ENCODE data around the gene EXOSC10.

- TF ChIP-seq, protein P1, sequence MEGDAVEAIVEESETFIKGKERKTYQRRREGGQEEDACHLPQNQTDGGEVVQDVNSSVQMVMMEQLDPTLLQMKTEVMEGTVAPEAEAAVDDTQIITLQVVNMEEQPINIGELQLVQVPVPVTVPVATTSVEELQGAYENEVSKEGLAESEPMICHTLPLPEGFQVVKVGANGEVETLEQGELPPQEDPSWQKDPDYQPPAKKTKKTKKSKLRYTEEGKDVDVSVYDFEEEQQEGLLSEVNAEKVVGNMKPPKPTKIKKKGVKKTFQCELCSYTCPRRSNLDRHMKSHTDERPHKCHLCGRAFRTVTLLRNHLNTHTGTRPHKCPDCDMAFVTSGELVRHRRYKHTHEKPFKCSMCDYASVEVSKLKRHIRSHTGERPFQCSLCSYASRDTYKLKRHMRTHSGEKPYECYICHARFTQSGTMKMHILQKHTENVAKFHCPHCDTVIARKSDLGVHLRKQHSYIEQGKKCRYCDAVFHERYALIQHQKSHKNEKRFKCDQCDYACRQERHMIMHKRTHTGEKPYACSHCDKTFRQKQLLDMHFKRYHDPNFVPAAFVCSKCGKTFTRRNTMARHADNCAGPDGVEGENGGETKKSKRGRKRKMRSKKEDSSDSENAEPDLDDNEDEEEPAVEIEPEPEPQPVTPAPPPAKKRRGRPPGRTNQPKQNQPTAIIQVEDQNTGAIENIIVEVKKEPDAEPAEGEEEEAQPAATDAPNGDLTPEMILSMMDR (IDR thresholded peaks at IDR 0.05): no peak
- TF ChIP-seq, protein P2, sequence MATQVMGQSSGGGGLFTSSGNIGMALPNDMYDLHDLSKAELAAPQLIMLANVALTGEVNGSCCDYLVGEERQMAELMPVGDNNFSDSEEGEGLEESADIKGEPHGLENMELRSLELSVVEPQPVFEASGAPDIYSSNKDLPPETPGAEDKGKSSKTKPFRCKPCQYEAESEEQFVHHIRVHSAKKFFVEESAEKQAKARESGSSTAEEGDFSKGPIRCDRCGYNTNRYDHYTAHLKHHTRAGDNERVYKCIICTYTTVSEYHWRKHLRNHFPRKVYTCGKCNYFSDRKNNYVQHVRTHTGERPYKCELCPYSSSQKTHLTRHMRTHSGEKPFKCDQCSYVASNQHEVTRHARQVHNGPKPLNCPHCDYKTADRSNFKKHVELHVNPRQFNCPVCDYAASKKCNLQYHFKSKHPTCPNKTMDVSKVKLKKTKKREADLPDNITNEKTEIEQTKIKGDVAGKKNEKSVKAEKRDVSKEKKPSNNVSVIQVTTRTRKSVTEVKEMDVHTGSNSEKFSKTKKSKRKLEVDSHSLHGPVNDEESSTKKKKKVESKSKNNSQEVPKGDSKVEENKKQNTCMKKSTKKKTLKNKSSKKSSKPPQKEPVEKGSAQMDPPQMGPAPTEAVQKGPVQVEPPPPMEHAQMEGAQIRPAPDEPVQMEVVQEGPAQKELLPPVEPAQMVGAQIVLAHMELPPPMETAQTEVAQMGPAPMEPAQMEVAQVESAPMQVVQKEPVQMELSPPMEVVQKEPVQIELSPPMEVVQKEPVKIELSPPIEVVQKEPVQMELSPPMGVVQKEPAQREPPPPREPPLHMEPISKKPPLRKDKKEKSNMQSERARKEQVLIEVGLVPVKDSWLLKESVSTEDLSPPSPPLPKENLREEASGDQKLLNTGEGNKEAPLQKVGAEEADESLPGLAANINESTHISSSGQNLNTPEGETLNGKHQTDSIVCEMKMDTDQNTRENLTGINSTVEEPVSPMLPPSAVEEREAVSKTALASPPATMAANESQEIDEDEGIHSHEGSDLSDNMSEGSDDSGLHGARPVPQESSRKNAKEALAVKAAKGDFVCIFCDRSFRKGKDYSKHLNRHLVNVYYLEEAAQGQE (IDR thresholded peaks at IDR 0.05; ENCODE audit: low read depth, low read length): no peak
- TF ChIP-seq POLR2AphosphoS5 (IDR thresholded peaks at IDR 0.05; ENCODE audit: low read depth, low read length): no peak
- TF ChIP-seq, protein P3, sequence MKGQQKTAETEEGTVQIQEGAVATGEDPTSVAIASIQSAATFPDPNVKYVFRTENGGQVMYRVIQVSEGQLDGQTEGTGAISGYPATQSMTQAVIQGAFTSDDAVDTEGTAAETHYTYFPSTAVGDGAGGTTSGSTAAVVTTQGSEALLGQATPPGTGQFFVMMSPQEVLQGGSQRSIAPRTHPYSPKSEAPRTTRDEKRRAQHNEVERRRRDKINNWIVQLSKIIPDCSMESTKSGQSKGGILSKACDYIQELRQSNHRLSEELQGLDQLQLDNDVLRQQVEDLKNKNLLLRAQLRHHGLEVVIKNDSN (IDR thresholded peaks at IDR 0.05; ENCODE audit: borderline replicate concordance, low read depth): no peak
- TF ChIP-seq IRF3 (IDR thresholded peaks at IDR 0.05; ENCODE audit: low read depth, low read length): no peak
- no peak for TF ChIP-seq SIN3A (IDR thresholded peaks at IDR 0.05; ENCODE audit: borderline replicate concordance, low read depth, low read length)
- TF ChIP-seq TCF12 (IDR thresholded peaks at IDR 0.05): no peak
- TF ChIP-seq, protein P4, sequence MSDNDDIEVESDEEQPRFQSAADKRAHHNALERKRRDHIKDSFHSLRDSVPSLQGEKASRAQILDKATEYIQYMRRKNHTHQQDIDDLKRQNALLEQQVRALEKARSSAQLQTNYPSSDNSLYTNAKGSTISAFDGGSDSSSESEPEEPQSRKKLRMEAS (IDR thresholded peaks at IDR 0.05; ENCODE audit: low read depth): no peak
Observed at GRCh38 chr1:11058595-11059154, 41.0 kb downstream of the EXOSC10 start.
